DOHH2 (cell line): ENCODE data around the gene SETD3.

Source experiments
- EZH2phosphoT487 ChIP-seq: fragments of 200-600 bp; sonication (generic); IDR thresholded peaks from 2 replicates; pipeline ENCODE4 v1.6.1; 2017; ENCODE audit warnings: borderline replicate concordance, mild to moderate bottlenecking, antibody characterized with exemption, low read length, moderate library complexity, mixed read lengths
- TF ChIP-seq, protein P1 (sequence below): fragments of 200-600 bp; sonication (generic); IDR thresholded peaks from one replicate; pipeline ENCODE4 v1.5.1; 2014; ENCODE audit warnings: antibody characterized with exemption, mild to moderate bottlenecking, low read depth, low read length; ENCODE audit not compliant: poor library complexity, severe bottlenecking

DNA sequence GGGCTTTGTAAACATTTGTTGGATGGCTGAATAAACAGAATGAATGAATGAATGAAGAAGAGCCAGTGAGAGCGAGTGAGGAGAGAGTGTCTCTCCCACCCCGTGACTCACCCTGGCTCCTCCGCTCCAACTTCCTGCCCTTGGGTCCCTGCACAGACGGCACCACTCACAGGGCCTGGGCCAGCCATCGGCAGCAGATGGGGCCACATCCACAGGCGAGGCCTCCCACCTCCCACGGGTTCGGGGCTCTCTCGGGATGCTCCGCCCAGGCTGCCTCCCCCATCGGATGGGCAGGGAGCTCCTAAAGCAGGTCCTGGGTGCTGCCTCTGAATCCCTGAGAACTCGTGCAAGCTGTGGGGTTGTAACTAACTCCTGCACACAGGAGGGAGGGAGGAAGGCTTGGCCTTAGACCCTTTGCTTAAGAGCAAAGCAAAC is 41.8 kb upstream of the SETD3 start:
- TF ChIP-seq, protein P1, sequence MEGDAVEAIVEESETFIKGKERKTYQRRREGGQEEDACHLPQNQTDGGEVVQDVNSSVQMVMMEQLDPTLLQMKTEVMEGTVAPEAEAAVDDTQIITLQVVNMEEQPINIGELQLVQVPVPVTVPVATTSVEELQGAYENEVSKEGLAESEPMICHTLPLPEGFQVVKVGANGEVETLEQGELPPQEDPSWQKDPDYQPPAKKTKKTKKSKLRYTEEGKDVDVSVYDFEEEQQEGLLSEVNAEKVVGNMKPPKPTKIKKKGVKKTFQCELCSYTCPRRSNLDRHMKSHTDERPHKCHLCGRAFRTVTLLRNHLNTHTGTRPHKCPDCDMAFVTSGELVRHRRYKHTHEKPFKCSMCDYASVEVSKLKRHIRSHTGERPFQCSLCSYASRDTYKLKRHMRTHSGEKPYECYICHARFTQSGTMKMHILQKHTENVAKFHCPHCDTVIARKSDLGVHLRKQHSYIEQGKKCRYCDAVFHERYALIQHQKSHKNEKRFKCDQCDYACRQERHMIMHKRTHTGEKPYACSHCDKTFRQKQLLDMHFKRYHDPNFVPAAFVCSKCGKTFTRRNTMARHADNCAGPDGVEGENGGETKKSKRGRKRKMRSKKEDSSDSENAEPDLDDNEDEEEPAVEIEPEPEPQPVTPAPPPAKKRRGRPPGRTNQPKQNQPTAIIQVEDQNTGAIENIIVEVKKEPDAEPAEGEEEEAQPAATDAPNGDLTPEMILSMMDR, result no peak
- no peak for TF ChIP-seq EZH2phosphoT487
